HG03175 (cell line): ENCODE data around the gene TRIM29.

Source experiments
- ATAC-seq: cut with Tn5 transposase; IDR thresholded peaks from one replicate; pipeline ENCODE4 v1.9.1; 2021; ENCODE audit warnings: mild to moderate bottlenecking, moderate library complexity; ENCODE audit not compliant: unreplicated experiment

TRIM29 gene

DNA sequence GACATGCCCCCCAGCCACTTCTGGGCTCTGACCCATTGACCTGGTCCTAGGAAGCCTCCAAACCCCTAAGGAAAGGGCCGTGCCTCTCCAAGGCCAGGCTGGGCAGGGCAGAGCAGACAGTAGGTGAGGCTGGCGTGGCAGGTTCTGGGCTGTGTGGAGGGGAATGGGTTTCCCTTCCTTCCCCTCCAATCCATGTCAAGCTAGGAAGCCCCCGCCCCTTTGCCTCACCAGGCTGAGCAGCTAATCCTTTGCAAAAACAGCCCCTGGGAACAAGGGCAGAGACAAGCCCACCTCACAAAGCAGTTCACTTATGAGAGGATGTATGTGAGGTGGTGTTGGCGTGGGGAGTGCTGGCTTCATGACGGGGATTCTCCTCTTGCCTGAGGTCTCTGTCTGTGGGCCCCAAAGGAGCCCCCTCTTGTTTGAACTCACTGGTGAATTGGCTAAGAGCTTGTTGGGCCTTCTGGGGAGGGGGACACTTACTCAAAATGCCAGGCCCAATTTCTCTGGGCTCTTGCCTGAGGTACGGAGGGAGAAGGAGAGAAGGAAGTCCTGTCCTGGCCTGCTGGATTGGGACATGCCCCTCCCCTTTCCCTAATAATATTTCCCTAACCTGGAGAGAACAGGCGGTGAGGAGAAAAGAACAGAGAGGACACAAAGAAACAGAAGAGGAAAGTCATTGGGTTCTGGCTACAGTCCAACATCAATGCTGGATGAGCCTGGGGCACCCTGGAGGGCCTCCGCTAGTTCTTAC, 1.6 kb upstream of the TRIM29 start:
- ATAC-seq: no peak

DNA sequence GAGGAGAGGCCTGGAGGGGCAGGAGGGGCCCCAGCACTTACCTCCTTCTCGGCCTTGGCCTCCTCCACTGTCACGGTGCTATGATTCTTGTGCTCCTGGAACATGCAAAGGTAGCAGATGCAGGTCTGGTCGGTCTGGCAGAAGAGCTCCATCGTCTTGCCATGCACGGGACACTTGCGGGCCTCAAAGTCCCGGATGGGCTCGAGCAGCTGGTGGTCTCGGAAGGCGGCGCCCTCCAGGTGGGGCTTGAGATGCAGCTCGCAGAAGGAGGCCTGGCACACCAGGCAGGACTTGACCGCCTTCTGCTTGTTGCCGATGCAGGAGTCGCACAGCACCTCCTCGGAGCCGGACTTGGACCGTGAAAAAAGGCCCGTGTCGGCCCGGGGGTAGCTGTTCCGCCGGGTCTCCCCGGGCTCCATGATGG, 714 bp downstream of the TRIM29 start:
- no peak for ATAC-seq

DNA sequence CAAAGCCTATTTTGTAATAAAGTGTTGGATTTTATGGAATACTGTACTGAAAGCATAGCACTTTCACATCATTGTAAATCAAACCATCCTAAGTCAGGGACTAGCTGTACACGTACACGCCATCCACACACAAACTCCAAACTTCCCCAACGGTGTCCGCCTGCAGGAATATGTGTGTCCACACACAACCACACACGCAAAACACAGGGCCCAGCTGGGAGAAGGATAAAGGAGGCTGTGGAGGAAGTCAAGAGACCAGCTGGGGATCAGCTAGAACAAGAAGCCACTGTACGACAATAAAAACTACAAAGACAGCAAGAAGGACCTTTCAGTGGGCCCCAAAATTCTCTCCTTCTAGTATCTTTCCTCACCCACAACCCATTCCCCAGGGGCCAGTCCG, 1.6 kb downstream of the TRIM29 start:
- ATAC-seq: no peak

DNA sequence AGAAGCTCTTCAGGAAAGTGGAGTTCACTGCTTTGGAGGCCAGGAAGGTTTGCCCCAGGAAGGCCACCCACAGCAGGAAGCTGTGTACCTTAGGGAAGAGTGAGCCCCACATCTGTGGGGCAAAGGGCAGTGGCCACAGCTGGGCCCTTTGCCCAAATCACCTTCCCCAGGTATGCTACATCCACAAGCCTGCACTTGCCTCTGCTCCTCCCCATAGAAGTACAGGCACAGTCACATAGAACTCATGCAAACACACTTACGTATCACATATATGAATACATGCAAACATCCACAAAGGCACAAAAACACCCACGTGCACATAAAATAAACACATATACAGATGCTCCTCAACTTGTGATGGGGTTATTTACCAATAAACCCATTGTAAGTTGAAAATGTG, 2.1 kb downstream of the TRIM29 start:
- ATAC-seq: no peak

DNA sequence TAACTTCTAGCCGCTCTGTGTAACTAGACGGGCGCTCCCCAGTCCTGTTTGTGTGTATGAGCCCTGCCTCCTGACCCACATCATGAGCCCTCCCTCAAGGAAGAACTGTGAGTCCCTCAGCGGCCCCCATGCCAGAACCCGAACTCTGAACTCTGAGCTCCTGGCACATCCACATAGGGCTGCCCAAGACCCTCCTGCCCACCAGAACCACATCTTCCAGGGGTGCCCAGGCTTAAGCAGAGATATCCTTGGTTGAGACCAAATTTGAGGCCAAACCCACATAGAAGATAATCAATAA, 3.0 kb downstream of the TRIM29 start:
- no peak for ATAC-seq

DNA sequence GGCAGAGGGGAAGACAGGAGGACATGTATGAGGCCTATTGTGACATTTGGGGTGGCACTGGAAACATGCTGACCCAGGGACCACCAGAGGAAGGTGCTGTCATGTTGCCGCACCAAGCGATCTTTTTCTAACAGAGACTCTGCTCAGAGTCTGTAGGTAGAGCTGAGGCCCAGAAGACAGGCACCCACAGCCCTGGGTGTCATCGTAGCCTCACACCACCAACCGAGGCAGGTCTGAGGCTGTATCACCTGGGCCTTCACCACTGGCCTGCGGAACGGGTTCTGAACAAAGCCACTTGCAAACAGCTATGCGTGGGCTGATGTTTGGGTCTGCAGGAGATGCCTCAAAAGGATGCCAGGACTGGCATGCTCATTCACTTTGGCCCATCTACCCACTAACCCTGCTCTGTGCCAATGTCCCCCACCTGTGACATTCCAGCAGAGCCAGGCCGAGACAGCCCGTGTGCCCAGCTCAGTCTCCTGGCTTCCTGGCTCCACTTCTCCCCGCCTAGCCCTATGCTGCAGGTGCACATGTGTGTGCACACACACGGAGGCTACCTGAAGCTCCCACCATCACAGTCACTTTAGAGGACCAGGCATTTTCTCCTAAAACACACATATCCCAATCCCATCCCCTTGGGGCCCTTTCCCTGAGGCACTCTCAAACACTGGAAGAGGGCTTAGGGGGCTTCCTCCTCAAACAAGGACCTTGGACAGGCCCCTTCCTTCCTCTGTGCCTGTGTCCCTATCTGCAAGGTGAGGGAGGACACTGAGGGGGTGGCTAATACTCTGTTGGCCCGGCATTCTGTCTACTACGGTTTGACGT, 3.6 kb downstream of the TRIM29 start:
- no peak for ATAC-seq

DNA sequence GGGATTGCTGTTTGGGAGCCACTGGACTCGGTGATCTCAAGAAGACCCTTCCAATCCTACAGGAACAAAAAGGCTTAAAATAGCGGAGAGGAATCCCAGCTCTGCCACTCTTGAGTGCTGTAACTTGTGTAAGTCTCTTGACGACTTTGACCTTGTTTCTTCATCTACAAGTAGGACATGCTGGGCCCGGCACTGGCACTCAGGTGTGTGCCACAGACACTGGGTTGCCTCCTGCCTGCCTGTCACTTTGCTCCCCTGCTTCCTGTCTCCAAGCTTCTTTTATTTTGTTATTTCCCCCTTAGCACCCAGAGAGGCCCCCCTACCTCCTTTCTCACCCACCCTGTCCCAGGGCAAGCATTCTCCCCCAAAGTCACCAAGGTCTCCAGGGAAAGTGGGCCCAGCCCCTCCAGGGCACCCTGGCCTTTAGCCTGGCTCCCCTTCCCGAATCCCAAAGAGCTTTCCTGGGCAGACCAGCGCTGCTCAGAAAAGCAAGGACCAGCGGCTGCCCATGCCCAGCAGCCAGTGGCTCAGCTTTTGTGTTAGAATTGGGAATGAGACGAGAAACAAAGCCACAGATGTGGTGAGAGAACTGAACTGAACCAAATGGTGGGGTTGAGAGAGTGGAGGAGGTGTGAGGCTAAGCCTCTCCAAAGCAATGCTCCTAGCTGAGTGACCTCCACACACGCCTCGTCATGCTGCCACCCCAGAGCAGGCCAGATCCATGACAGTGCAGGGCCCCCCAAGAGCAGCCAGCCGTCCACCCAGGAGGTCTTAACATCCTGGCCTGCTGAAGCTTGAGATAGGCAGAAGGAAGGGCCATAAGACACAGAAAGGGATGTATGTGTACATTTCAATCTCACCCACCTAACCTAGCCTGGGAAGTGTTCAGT, 4.5 kb downstream of the TRIM29 start:
- ATAC-seq: no peak

DNA sequence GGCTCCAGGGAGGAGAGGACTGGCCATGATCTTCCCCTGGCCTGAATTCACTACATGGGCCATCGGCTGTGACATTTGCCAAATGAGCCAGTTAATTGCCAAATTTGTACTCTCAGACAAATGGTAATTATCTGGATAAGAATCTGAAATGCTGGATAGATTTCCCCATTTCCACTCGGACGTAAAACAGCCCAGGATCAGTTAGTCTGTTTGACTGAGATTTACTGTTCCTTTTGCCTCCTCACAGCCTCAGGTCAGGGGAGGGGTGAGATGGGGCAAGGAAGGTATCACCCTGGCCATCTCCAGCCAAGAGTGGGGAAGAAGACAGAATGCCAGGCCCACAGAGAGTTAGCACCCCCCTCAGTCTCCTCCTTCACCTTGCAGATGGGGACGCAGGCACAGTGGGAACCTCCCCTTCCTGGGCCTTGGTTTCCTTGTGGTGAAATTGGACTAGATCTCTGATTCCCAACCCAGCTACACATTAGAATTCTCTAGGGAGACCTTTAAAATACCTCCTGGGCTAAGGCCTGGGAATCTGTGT, 5.2 kb downstream of the TRIM29 start:
- no peak for ATAC-seq

DNA sequence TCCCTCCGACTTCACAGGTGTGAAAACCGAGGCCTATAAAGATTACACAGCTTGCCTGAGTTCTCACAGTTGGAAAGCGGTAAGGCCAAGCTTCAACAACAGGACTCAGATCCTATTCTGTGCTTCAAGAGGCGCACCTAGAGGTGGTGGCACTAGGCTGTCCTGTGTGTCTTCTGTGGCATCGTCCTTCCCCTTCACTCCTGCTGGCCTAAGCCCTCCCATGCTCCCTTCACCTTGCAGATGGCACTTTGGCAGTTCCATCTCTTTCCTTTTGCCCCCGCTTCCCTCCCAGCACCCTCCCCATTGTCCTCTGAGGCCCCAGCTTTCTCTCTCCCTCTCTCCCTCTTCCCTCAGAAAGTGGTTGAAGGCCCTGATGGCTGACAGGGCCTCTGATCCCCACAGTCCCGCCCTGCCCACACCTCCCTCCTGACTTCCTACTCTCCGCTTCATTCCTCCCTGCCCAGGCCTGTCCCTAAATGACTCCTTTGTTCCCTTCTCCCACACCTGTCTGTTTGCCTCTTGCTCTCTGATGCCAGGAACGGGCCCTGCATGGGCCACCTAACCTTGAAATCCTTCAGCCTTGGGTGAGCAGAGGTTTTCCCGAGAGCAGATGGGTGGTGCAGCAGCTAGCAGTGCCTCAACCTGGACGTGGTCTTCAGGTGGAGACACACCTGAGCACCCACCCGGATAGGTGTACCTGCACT, 5.8 kb downstream of the TRIM29 start:
- no peak for ATAC-seq

DNA sequence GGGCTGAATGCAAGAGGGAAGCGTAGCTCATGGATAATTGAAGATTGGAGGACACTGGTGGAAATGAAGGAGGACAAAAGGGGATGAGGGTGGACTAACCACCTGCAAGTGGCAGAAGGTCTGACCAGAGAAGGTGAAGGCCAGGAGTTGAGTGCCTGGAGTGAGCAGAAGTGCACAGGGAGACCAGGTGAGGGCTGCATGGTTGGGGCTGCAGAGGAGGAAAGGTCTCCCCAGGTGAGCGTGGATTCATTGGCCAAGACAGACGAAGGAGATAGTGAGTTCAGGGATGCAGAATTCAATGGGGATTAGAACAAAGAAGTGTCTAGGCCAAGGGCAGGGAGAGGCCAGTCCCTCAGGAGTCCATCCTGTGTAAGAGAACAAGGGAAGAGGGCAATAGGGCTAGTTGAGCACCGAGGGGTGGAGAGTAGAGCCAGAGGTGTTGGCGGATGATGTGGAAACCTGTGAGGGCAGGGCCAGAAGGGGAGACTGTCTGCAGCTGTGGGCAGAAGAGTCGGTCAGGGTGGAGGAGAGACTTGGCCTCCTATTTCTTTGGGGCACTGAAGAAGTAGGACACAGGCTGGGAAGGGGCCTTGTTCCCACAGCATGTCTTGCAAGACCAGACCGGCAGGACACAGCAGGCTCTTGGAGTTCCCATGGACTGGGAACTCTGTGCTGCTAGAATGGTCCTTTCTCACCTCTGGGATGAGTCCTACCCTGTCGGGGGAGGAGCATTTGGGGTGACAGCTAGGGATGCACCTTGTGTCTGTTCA, 6.7 kb downstream of the TRIM29 start:
- ATAC-seq: no peak

DNA sequence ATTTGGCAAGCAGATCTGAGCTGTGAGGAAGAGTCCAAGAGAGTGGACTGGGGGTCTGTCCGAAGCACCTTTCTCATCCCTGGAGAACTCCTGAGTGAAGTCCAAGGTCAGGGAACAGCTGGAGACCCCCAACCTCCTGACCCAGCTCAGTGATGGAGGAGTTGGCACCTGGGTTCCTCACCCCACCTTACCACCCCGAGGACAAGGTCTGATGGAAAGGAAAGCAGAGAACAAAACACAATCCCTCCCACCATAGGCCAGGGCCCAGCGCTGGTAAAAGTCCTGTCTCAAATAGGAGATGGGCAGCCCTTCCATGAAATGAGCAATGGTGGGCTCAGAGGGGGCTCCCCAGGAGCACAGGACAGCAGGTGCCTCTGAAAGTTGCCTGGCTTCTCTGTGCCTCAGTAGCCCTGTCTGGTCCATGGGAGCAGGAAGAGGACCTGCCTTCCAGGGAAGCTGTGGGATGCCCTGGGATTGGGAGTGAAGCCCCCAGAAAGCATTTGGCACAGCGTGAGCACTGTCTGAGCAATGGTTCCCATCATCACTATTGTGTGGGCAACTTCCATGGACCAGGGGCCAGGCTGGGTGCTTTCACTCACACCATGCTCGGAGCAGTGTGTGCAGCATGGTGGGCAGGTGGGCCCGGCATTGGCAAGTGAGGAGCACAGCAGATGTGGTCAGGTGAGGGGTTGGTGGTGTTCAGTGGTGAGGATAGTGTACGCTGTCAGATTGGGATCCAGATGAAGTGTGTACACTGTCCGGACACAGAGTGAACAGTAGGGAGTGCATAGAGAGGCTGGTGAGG, 7.5 kb downstream of the TRIM29 start:
- no peak for ATAC-seq

DNA sequence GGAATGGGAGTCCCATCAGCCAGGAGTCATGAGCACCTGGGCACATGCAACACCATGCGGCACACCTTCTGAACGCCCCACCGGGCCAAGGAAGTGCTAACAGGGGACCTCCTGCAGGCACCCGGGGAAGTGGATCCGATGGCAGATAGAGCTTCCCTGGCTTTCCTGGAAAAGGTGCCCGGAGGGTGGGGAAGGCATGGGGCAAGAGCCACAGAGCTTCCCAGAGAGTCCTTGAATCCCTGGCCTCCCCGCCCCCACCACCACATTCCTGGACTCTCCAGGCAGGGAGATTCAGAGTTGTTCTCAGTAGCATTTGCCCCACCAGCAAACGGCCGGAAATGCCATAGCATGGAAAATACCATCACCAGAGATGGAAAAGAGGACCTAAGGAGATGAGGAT, 8.3 kb downstream of the TRIM29 start:
- ATAC-seq: no peak

DNA sequence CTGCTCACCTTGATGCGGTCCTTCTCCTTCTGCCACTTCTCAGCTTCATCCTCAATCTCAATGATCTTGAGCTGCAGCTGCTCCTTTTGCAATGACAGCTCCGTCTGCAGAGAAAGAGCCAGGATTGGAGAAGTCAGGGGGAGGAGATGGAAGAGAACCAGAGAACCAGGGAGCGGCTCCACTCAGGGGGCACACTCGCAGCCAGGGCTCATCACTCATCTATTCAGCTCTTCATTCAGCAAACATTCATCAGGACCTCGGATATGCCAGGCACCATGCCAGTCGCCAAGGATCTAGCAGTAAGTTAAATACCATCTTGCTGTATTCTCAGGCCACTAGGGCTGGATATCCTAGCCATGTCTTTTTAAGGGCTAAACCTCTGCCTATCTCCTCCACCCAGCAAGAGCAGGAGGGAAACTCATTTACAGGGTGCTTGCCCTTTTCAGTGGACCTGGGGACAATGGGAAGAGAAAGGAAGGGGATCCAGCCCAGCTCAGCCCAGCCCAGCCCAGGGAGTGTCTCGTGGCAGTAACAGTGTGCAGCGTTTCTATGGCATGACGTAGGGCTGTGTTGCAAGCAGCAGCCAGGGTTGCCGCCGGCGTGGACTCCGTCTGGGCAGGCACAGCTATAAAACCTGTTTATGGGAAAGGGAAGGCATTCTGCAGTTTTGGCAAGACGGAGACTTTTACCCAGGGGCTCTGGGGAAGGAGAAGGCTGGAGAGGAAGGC, 9.4 kb downstream of the TRIM29 start:
- ATAC-seq: no peak

DNA sequence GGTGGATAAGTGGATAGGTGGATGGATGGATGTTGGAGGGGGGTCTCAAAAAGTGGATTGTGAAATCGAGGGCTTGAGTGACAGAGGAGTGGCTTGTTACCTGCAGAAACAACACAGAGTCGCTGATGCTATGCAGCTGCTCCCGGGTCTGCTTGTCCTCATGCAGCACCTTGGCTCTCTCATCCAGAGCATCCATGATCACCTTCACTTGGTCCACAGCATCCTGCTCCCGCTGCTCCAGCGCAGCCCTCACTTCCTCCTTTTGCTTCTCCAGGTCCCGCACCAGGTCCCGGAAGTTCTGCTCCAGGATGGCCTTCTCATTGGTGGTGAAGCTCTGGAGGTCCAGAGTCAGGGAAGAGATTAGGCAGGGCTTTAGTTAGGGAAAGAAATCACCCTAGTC, 10.7 kb downstream of the TRIM29 start:
- ATAC-seq: no peak

DNA sequence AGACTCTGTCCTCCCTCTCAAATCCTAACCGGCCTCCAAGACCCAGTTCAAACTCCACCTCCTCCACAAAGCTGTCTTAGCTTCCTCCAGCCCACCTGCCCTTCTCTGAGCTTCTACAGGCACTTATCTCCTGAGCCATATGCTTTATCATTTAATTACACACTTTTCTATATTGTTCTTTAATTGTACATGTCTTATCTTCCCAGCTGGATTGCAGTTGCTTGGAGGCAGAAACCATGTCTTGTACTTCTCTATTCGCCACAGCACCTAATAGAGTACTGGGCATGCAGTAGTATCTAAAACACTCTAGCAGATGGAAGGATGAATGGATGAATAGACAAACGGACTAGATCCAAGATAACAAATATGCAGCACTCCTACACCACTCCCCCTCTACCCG, 11.3 kb downstream of the TRIM29 start:
- no peak for ATAC-seq

DNA sequence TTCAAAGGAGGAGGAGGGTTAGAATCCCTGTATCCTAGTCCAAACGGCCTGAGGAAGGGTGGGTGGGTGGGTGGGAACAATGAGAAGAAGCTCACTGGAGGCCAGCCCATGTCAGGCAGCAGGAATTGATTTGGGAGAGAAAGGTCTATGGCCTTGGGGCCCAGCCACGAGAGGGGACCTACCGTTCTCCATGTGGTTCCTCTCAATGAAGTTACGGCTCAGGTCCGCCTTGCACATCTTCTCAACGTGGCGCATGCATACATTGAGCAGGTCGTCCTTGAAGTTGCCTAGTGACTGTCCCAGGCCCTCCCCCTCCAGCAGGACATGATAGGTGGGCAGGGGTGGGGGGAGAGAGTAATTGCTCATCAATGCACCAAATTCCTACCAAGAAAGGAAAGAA, 12.4 kb downstream of the TRIM29 start:
- ATAC-seq: no peak

DNA sequence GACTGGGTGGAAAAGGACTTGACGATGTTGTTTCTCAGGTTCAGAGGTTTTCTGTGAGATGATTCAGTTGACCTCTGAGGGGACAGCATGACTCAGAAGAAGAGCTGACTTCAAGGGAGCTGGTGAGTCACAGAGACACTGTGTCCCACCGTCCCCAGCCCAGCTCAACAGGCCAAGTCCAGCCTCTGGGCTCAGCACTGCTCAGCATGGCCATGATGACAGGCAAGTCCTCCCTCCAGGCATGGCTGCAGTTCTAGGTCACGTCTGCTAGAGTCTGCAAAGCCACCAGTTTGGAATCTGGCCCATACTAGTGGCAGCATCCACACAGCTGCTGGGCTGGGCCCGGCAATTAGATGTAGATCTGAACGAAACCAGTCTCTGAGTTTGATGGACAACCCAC, 12.9 kb downstream of the TRIM29 start:
- no peak for ATAC-seq

DNA sequence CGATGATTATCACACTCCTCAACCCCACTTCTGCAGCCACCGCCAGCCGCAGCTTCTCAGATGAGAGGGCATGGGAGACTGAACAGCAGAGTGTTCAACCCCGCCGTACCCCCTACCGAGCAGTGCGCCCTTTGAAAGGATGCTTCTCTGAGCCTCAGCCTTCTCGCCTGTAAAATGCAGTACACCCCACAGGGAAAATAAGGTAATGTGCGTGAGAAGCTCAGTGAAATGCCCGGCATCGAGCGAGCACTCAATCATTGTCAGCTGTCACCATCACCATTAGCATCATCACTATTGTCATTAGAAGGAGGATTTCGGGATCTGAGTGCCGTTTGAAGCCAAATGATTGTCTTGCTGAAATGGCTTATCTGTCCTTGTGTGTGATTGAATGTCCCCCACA, 13.6 kb downstream of the TRIM29 start:
- no peak for ATAC-seq

DNA sequence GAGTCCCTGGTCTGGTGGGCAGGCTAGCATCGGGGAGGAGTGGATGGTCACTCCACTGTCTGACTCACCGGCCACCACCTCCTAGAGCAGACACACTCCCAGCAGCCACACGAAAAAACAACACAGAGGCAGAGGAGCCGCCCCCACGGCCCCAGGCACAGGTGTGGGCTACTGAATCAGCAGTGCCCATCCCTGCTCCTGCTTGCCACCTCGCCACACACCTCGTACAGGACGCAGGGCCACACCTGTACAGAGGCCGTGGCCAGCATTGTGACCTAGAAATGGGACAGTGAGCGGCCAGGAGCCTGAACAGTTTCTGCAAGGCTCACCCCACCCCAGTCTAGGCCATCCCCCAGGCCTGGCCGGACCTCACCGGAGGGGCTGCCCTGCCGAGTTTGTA, 14.0 kb downstream of the TRIM29 start:
- no peak for ATAC-seq
